ENCODE measurements around the gene ALDH1A3.

GRCh38 chr15:100895721-100896120 is 16.1 kb downstream of the ALDH1A3 start:
- no peak for TF ChIP-seq POLR2AphosphoS5 (IDR thresholded peaks at IDR 0.05)
- TF ChIP-seq CTCF (IDR thresholded peaks at IDR 0.05) = no peak
- TF ChIP-seq POLR2A (IDR thresholded peaks at IDR 0.05) = no peak

All from suprapubic skin (tissue), 4 donors.